Astrocyte (in vitro differentiated cells and primary cell): ENCODE results near the gene SENP1.

Experiments used
- EZH2 ChIP-seq: IDR thresholded peaks from 2 replicates; pipeline ENCODE4 v1.6.1; 2012; ENCODE audit warnings: mild to moderate bottlenecking, low read length, inconsistent platforms; ENCODE audit not compliant: insufficient read depth
- TF ChIP-seq, protein P1 (sequence below): IDR thresholded peaks from 2 replicates; pipeline ENCODE4 v1.5.1; 2011; ENCODE audit warnings: low read depth, mild to moderate bottlenecking, inconsistent platforms, low read length, moderate library complexity; ENCODE audit not compliant: insufficient read depth

DNA sequence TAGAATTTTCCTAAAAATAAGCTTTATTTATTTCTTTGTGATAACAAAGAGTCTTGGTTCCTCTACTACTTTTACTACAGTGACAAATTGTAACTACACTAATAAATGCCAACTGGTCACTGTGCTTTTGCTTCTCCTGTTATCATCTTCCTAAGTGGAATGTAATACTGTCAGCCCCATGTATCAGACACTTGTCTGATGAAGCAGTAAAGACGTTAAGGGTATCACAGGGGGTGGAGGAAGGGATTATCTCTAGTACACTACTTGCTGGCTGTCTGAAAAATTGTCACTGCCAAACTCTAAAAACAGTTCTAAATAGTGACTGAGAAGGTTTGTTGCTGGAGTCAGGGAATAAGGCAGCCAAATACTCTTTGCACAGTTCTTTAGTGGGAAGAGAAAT lies 40.1 kb upstream of the SENP1 start:
- TF ChIP-seq, protein P1, sequence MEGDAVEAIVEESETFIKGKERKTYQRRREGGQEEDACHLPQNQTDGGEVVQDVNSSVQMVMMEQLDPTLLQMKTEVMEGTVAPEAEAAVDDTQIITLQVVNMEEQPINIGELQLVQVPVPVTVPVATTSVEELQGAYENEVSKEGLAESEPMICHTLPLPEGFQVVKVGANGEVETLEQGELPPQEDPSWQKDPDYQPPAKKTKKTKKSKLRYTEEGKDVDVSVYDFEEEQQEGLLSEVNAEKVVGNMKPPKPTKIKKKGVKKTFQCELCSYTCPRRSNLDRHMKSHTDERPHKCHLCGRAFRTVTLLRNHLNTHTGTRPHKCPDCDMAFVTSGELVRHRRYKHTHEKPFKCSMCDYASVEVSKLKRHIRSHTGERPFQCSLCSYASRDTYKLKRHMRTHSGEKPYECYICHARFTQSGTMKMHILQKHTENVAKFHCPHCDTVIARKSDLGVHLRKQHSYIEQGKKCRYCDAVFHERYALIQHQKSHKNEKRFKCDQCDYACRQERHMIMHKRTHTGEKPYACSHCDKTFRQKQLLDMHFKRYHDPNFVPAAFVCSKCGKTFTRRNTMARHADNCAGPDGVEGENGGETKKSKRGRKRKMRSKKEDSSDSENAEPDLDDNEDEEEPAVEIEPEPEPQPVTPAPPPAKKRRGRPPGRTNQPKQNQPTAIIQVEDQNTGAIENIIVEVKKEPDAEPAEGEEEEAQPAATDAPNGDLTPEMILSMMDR = no peak
- no peak for TF ChIP-seq EZH2
